RWPE2 (cell line): ENCODE results near the gene EML6.

ENCODE experiments used
- ATAC-seq: fragments of 200-7000 bp; cut with Tn5 transposase; 3 replicates; pipeline ENCODE4 v1.9.1; 2021; ENCODE audit warnings: low read depth
- DNase-seq: peaks from one replicate; pipeline ENCODE4 v3.0.0-alpha.2; 2020; ENCODE audit warnings: low spot score
- H3K27ac ChIP-seq: fragments of 450-650 bp; 2 replicates; pipeline ENCODE4 v1.5.1; 2017; ENCODE audit warnings: mild to moderate bottlenecking; ENCODE audit not compliant: poor library complexity, severe bottlenecking
- H3K27me3 ChIP-seq: fragments of 250-450 bp; sonication (Bioruptor Pico); 2 replicates; pipeline ENCODE4 v1.5.1; 2021; ENCODE audit warnings: mild to moderate bottlenecking, moderate library complexity; ENCODE audit not compliant: insufficient read depth, poor library complexity, severe bottlenecking
- H3K36me3 ChIP-seq: fragments of 250-450 bp; sonication (Bioruptor Pico); 2 replicates; pipeline ENCODE4 v1.5.1; 2020; ENCODE audit warnings: low read depth, mild to moderate bottlenecking, moderate library complexity
- H3K4me1 ChIP-seq: fragments of 250-450 bp; sonication (Bioruptor Pico); 2 replicates; pipeline ENCODE4 v1.5.1; 2021; ENCODE audit warnings: mild to moderate bottlenecking, moderate library complexity; ENCODE audit not compliant: insufficient read depth, poor library complexity, severe bottlenecking
- H3K4me3 ChIP-seq: fragments of 250-450 bp; sonication (Bioruptor Pico); 2 replicates; pipeline ENCODE4 v1.5.1; 2021; ENCODE audit warnings: mild to moderate bottlenecking, moderate library complexity; ENCODE audit not compliant: severe bottlenecking
- H3K9me3 ChIP-seq: fragments of 250-450 bp; sonication (Bioruptor Pico); 2 replicates; pipeline ENCODE4 v1.5.1; 2021; ENCODE audit warnings: mild to moderate bottlenecking, moderate library complexity; ENCODE audit not compliant: severe bottlenecking
- TF ChIP-seq, protein P1 (sequence below): fragments of 450-650 bp; IDR thresholded peaks from one replicate; pipeline ENCODE4 v1.5.1; 2017; ENCODE audit warnings: mild to moderate bottlenecking, moderate library complexity; ENCODE audit not compliant: poor library complexity, severe bottlenecking

EML6 gene

DNA sequence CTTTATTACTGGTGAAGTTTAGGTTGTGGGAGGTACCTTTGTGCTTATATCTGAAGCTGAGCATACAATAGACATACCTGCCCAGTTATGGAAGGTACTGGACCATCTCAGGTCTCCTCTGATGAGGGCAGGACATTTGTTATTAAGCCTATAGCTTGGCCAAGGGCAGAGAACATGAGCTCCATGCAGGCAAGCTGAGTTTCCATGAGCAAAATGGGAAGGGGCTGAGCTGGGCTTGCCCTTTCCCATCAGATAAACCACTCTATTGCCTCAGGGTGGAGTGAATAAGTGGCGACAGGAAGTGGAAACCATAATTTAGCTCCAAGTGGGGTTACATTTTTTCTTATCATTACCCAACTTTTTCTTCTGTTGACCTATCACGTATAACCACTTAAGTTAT is 39.9 kb upstream of the EML6 start:
- no peaks in the 10 kb centered on the region for H3K4me1 ChIP-seq
- ATAC-seq (no peak), DNase-seq (no peak)
- TF ChIP-seq, protein P1, sequence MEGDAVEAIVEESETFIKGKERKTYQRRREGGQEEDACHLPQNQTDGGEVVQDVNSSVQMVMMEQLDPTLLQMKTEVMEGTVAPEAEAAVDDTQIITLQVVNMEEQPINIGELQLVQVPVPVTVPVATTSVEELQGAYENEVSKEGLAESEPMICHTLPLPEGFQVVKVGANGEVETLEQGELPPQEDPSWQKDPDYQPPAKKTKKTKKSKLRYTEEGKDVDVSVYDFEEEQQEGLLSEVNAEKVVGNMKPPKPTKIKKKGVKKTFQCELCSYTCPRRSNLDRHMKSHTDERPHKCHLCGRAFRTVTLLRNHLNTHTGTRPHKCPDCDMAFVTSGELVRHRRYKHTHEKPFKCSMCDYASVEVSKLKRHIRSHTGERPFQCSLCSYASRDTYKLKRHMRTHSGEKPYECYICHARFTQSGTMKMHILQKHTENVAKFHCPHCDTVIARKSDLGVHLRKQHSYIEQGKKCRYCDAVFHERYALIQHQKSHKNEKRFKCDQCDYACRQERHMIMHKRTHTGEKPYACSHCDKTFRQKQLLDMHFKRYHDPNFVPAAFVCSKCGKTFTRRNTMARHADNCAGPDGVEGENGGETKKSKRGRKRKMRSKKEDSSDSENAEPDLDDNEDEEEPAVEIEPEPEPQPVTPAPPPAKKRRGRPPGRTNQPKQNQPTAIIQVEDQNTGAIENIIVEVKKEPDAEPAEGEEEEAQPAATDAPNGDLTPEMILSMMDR = no peak
- H3K27me3 ChIP-seq = no peaks in the 10 kb centered on the region
- H3K4me3 ChIP-seq = no peak overlapping the region
- H3K36me3 ChIP-seq = no peaks in the 10 kb centered on the region
- H3K9me3 ChIP-seq = no peaks in the 10 kb centered on the region
- no peak overlapping the region for H3K27ac ChIP-seq

- TF ChIP-seq, protein P1 = no peak
- H3K4me1 ChIP-seq = no peaks in the 10 kb centered on the region
- no peak for ATAC-seq
- no peaks in the 10 kb centered on the region for H3K36me3 ChIP-seq
- DNase-seq = no peak
- no peaks in the 10 kb centered on the region for H3K9me3 ChIP-seq
- no peaks in the 10 kb centered on the region for H3K27me3 ChIP-seq
- no peak overlapping the region for H3K27ac ChIP-seq
- H3K4me3 ChIP-seq = no peak overlapping the region
These were observed 38.1 kb upstream of the EML6 start for GRCh38 chr2:54685263-54685775.

DNA sequence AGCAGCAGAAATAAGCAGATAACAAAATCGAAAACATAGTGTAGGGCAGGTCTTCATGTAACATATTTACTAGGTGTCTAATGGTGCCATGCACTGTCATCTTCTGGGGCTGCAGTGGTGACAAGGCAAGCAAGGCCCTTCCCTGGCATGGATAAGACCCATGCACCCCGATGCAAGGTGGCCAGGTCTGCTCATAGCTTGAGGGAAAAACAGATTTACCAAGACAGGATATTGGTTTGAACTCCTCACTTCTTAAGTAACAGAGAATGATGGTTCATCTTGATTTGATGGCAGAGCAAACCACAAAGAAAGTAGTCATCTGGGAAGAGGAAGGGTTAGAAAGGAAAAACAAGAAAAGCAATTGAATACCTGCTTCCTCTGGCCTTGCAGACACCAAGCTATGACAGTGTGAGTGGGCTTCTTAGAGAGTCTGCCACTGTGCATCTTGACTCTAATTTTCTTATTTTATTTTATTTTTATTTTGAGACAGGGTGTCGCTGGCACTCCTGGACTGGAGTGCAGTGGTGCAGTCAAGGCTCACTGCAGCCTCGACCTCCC is 35.8 kb upstream of the EML6 start:
- H3K4me1 ChIP-seq = no peaks in the 10 kb centered on the region
- H3K27ac ChIP-seq = no peak overlapping the region
- no peak overlapping the region for H3K4me3 ChIP-seq
- no peaks in the 10 kb centered on the region for H3K27me3 ChIP-seq
- ATAC-seq (no peak), DNase-seq (no peak)
- H3K36me3 ChIP-seq = no peaks in the 10 kb centered on the region
- TF ChIP-seq, protein P1 = no peak
- no peaks in the 10 kb centered on the region for H3K9me3 ChIP-seq

GRCh38 chr2:54691445-54692135 is 31.9 kb upstream of the EML6 start:
- ATAC-seq = no peak
- no peak overlapping the region for H3K27ac ChIP-seq
- no peaks in the 10 kb centered on the region for H3K36me3 ChIP-seq
- H3K27me3 ChIP-seq = no peaks in the 10 kb centered on the region
- TF ChIP-seq, protein P1 = no peak
- no peaks in the 10 kb centered on the region for H3K4me1 ChIP-seq
- no peak overlapping the region for H3K4me3 ChIP-seq
- DNase-seq = no peak
- no peaks in the 10 kb centered on the region for H3K9me3 ChIP-seq

- no peaks in the 10 kb centered on the region for H3K4me1 ChIP-seq
- H3K27me3 ChIP-seq = no peaks in the 10 kb centered on the region
- no peaks in the 10 kb centered on the region for H3K36me3 ChIP-seq
- ATAC-seq (no peak), DNase-seq (no peak)
- TF ChIP-seq, protein P1 = no peak
- H3K9me3 ChIP-seq = no peaks in the 10 kb centered on the region
- H3K27ac ChIP-seq = no peak overlapping the region
- no peak overlapping the region for H3K4me3 ChIP-seq
These were observed 30.9 kb upstream of the EML6 start for GRCh38 chr2:54692556-54692955.
